HEK293 (cell line): ENCODE results near the gene DACT2.
A peak's percentile ranks its signal among the peaks of the same experiment; 100 is the strongest.

Source experiments
- CTCF ChIA-PET: fragments of 350-600 bp; formaldehyde crosslinking; extraction: SDS; loops from one replicate; lab custom pipeline; 2021; ENCODE audit warnings: antibody characterized with exemption; lab: Yijun Ruan, JAX
- POLR2A ChIA-PET: fragments of 300-600 bp; formaldehyde crosslinking; extraction: SDS; loops from one replicate; lab custom pipeline; 2020; ENCODE audit warnings: antibody characterized with exemption, inconsistent platforms; lab: Yijun Ruan, JAX
- H3K27ac ChIP-seq: fragments of 200-500 bp; sonication (Bioruptor generic); 2 replicates; pipeline ENCODE4 v1.5.1; 2014; ENCODE audit warnings: low read depth, low read length, control low read depth, inconsistent platforms; ENCODE audit errors: extremely low read depth
- H3K36me3 ChIP-seq, 2 experiments: fragments of 200-500 bp in 1 of 2; sonication (Bioruptor generic) in 1 of 2; 1 replicate in 1 of 2; 2 replicates in 1 of 2; pipeline ENCODE4 v1.5.1; 2014 to 2017; ENCODE audit warnings: inconsistent platforms in 2 of 2, low read length in 2 of 2; ENCODE audit not compliant: control insufficient read depth in 2 of 2, insufficient read depth in 1 of 2
- H3K4me1 ChIP-seq: fragments of 200-500 bp; sonication (Bioruptor generic); 2 replicates; pipeline ENCODE4 v1.5.1; 2014; ENCODE audit warnings: mild to moderate bottlenecking, low read length, inconsistent platforms; ENCODE audit not compliant: control insufficient read depth, insufficient read depth
- H3K4me3 ChIP-seq: 2 replicates; pipeline ENCODE4 v1.5.1; 2011; ENCODE audit warnings: low read depth, mild to moderate bottlenecking, control low read depth, low read length, moderate library complexity
- H3K9me3 ChIP-seq: fragments of 200-500 bp; sonication (Bioruptor generic); 2 replicates; pipeline ENCODE4 v1.5.1; 2014; ENCODE audit warnings: low read depth, low read length, inconsistent platforms; ENCODE audit not compliant: control insufficient read depth, insufficient read depth
- EGR2 ChIP-seq: fragments of 450-650 bp; formaldehyde crosslinking; IDR thresholded peaks from 2 replicates; pipeline ENCODE4 v1.5.1; 2016; ENCODE audit warnings: low read depth, missing biosample characterization, missing genetic modification characterization
- HOXA7 ChIP-seq: sonication (generic); formaldehyde crosslinking; IDR thresholded peaks from 2 replicates; pipeline ENCODE4 v1.8.1; 2022; ENCODE audit warnings: missing genetic modification reagents, borderline replicate concordance
- SALL2 ChIP-seq: fragments of 450-650 bp; formaldehyde crosslinking; IDR thresholded peaks from 2 replicates; pipeline ENCODE4 v1.5.0; 2017; ENCODE audit warnings: missing biosample characterization, mild to moderate bottlenecking, missing genetic modification characterization, borderline replicate concordance
- SP7 ChIP-seq: fragments of 450-650 bp; formaldehyde crosslinking; IDR thresholded peaks from 2 replicates; pipeline ENCODE4 v1.5.1; 2016; ENCODE audit warnings: missing biosample characterization, missing genetic modification characterization
- YY1 ChIP-seq: fragments of 450-650 bp; formaldehyde crosslinking; IDR thresholded peaks from 2 replicates; pipeline ENCODE4 v1.5.1; 2018; ENCODE audit warnings: missing biosample characterization, missing genetic modification characterization
- ZBTB44 ChIP-seq: fragments of 450-650 bp; IDR thresholded peaks from 2 replicates; pipeline ENCODE4 v1.5.1; 2018; ENCODE audit warnings: missing biosample characterization, mild to moderate bottlenecking, missing genetic modification characterization
- ZFHX2 ChIP-seq: fragments of 450-650 bp; formaldehyde crosslinking; conservative IDR thresholded peaks from 2 replicates; pipeline ENCODE4 v1.5.1; 2016; ENCODE audit warnings: missing biosample characterization, missing genetic modification characterization
- ZNF10 ChIP-seq: fragments of 450-650 bp; formaldehyde crosslinking; IDR thresholded peaks from 2 replicates; pipeline ENCODE4 v1.5.1; 2017; ENCODE audit warnings: missing biosample characterization, missing genetic modification characterization
- ZNF362 ChIP-seq: fragments of 450-650 bp; formaldehyde crosslinking; IDR thresholded peaks from 2 replicates; pipeline ENCODE4 v1.5.1; 2016; ENCODE audit warnings: missing biosample characterization, missing genetic modification characterization
- ZNF423 ChIP-seq: fragments of 450-650 bp; formaldehyde crosslinking; IDR thresholded peaks from 2 replicates; pipeline ENCODE4 v1.5.1; 2016; ENCODE audit warnings: missing biosample characterization, missing genetic modification characterization
- ZNF521 ChIP-seq: fragments of 450-650 bp; formaldehyde crosslinking; IDR thresholded peaks from 2 replicates; pipeline ENCODE4 v1.5.1; 2017; ENCODE audit warnings: missing biosample characterization, mild to moderate bottlenecking, missing genetic modification characterization
- ZNF561 ChIP-seq: fragments of 450-650 bp; IDR thresholded peaks from 2 replicates; pipeline ENCODE4 v1.5.1; 2018; ENCODE audit warnings: missing biosample characterization, missing genetic modification characterization, borderline replicate concordance
- ZNF626 ChIP-seq: fragments of 450-650 bp; sonication (Bioruptor Pico); formaldehyde crosslinking; IDR thresholded peaks from 2 replicates; pipeline ENCODE4 v1.5.1; 2018; ENCODE audit warnings: missing biosample characterization, missing genetic modification characterization, inconsistent platforms
- TF ChIP-seq, protein P1 (sequence below): fragments of 450-650 bp; formaldehyde crosslinking; IDR thresholded peaks from 2 replicates; pipeline ENCODE4 v1.5.1; 2016; ENCODE audit warnings: missing biosample characterization, missing genetic modification characterization
- TF ChIP-seq, protein P2 (sequence below): fragments of 450-650 bp; formaldehyde crosslinking; IDR thresholded peaks from 2 replicates; pipeline ENCODE4 v1.5.1; 2016; ENCODE audit warnings: missing biosample characterization, missing genetic modification characterization

The DACT2 gene

GRCh38 chr6:168314021-168314420, 5.6 kb downstream of the DACT2 start (continued):
- TF ChIP-seq SP7, result no peak
- TF ChIP-seq HOXA7, result no peak

- no peak overlapping the region for H3K27ac ChIP-seq
- CTCF ChIA-PET, result interaction anchor here (0.5 to 0.7 kb wide), 2 partner anchors 8 to 38 kb away, joined by 3 read pairs; no protein-coding TSS in a partner anchor
These were observed 6.1 kb downstream of the DACT2 start for GRCh38 chr6:168313431-168314011.

More at GRCh38 chr6:168313431-168314011, 6.1 kb downstream of the DACT2 start:
- Histone ChIP-seq H3K36me3 (no peaks in the 10 kb centered on the region), H3K4me1 (no peaks in the 10 kb centered on the region), H3K4me3 (no peak overlapping the region), H3K9me3 (no peaks in the 10 kb centered on the region)
- POLR2A ChIA-PET, result no interaction called here
- TF ChIP-seq EGR2 (tag by site-specific recombination) (0 out of 2 replicates have a peak, but pooled peaks have one; percentile 25), ZNF626 (no peak), YY1 (tag by site-specific recombination) (no peak), ZNF362 (no peak), ZNF521 (tag by site-specific recombination) (no peak), ZNF423 (tag by site-specific recombination) (no peak), ZBTB44 (tag by site-specific recombination) (no peak), ZFHX2 (tag by site-specific recombination) (peak; percentile 27; the same call in 1 of the 2 replicates), SALL2 (tag by site-specific recombination) (no peak), ZNF561 (tag by site-specific recombination) (no peak), ZNF10 (tag by site-specific recombination) (no peak)
- TF ChIP-seq, protein P1, sequence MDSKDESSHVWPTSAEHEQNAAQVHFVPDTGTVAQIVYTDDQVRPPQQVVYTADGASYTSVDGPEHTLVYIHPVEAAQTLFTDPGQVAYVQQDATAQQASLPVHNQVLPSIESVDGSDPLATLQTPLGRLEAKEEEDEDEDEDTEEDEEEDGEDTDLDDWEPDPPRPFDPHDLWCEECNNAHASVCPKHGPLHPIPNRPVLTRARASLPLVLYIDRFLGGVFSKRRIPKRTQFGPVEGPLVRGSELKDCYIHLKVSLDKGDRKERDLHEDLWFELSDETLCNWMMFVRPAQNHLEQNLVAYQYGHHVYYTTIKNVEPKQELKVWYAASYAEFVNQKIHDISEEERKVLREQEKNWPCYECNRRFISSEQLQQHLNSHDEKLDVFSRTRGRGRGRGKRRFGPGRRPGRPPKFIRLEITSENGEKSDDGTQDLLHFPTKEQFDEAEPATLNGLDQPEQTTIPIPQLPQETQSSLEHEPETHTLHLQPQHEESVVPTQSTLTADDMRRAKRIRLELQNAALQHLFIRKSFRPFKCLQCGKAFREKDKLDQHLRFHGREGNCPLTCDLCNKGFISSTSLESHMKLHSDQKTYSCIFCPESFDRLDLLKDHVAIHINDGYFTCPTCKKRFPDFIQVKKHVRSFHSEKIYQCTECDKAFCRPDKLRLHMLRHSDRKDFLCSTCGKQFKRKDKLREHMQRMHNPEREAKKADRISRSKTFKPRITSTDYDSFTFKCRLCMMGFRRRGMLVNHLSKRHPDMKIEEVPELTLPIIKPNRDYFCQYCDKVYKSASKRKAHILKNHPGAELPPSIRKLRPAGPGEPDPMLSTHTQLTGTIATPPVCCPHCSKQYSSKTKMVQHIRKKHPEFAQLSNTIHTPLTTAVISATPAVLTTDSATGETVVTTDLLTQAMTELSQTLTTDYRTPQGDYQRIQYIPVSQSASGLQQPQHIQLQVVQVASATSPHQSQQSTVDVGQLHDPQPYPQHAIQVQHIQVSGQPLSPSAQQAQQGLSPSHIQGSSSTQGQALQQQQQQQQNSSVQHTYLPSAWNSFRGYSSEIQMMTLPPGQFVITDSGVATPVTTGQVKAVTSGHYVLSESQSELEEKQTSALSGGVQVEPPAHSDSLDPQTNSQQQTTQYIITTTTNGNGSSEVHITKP (tag by site-specific recombination), result 0 out of 2 replicates have a peak, but pooled peaks have one; percentile 18
- TF ChIP-seq, protein P2, sequence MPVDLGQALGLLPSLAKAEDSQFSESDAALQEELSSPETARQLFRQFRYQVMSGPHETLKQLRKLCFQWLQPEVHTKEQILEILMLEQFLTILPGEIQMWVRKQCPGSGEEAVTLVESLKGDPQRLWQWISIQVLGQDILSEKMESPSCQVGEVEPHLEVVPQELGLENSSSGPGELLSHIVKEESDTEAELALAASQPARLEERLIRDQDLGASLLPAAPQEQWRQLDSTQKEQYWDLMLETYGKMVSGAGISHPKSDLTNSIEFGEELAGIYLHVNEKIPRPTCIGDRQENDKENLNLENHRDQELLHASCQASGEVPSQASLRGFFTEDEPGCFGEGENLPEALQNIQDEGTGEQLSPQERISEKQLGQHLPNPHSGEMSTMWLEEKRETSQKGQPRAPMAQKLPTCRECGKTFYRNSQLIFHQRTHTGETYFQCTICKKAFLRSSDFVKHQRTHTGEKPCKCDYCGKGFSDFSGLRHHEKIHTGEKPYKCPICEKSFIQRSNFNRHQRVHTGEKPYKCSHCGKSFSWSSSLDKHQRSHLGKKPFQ (tag by site-specific recombination), result no peak
- TF ChIP-seq, all 188 proteins: peak for 3
